ENCODE results near the gene FAM83F.

FAM83F gene

GRCh38 chr22:39995393-39996252 is 869 bp downstream of the FAM83F start:
- peak; percentile 62 for DNase-seq

DNA sequence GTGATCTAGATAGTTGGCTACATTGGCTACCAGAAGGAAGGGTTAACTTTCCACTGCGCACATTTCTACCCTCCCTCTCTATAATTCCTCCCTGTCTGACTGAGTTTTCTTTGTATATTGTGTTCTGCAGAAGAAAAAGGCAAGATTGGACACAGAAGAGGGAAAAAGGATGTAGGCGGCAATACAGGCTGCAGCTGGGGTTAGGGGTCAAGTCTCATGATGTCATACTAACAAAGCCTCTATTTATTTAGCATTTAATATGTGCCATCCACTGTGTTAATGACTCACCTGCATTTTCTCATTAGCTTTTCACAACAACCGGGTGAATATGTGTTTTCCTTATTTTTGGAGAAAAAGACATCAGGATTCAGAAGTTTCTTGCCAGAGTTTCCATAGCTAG is 2.0 kb downstream of the FAM83F start:
- peak; percentile 70 for DNase-seq

DNA sequence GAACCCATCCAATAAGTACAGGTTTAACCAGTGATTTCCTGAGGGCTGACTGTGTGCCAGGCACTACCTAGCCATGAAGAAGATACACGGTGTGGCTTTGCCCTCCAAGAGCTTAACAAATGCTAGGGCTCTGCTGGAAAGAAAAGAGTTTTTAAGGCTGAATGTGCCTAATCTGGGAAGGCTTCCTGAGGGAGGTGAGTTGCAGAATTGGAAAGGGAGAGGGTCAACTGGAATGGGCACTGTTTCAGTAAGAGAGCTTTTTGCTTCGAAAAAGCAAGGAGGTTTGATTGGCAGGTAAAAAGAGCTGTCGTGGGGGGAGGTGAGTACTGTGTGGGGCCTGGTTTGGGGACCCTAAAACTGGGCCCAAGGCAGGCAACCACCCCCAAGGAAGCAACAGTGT is 2.7 kb downstream of the FAM83F start:
- no peak for DNase-seq

DNA sequence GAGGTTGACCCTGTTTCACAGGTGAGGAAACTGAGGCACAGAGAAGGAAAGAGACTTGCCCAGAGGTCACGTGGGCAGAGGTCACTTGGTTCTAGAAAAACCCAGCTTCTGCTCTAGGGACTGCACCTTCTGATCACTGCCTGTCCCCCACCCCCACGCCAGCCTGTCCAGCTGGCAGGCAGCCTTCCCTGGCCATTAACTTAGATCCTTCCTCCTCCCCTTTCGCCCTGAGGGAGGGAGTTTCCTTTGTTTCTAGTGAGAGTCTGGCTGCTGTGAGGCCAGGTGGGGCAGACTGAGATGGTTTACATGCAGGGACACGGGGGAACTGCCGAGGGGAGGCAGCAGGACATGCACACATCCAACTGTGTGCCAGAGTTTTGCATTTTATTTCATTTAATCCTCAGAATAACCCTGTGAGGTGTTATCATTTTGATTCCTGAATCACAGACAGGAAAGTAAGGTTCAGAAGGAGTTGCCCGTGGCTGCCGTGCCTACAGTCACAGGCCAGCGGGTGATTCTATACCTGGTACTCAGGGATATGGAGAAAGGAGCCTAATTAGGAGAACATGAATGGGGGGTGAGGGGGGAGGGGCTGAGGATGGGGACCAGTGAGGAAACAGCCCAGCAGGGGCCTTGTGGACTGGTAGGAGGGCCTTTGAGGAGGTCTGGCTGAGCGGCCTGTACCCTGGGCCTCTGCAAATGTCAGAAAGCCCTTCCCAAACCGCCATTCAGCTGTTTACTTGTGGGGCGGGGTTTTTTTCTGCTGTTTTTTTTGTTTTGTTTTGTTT is 3.4 kb downstream of the FAM83F start:
- peak; percentile 80 for DNase-seq

- DNase-seq: peak; percentile 49
Measured at GRCh38 chr22:39999144-39999757, 4.5 kb downstream of the FAM83F start.

- DNase-seq: no peak
Measured at GRCh38 chr22:40000171-40000570, 5.4 kb downstream of the FAM83F start.

- DNase-seq: no peak
Measured at GRCh38 chr22:40001106-40001505, 6.4 kb downstream of the FAM83F start.

DNA sequence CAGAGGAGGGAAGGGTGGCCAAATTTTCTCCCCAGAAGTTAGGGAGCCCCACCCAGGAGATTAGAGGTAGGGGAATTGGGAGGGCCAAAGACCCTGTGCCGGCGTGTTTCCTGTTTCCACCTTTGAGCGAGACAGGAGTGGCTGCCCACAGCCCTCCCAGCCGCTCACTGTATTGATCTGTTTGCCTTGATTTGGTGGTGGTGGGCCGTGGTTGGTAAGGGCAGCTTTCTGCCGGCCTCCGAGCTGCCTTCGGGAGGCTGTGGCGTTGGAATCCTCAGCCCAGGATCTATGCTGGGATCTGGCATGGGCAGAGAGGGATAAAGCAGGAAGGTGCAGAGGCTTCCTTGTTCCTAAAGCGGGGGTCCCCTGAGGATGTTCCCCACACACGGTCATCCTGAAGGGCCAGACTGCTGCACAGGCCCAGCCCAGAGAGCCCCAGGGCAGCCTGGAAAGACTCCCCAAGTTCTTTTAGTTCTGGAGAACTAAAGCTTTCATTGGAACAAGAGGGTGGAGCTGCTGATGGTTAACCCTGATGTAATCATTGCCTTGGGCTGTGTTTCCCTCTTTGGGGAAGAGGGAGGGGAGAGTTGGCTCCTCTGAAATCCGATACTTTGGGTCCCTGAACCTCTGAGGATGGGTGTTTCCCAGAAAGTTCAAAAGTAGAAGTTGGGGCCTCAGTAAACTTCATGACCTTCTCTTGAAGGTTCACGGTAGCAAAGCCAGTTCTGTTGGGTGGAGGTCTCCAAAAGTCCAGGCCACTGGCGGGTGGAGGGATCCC is 7.2 kb downstream of the FAM83F start:
- DNase-seq: no peak

- peak; percentile 43 for DNase-seq
Measured at GRCh38 chr22:40002935-40003715, 8.4 kb downstream of the FAM83F start.

GRCh38 chr22:40004836-40005235 is 10.1 kb downstream of the FAM83F start:
- no peak for DNase-seq

DNA sequence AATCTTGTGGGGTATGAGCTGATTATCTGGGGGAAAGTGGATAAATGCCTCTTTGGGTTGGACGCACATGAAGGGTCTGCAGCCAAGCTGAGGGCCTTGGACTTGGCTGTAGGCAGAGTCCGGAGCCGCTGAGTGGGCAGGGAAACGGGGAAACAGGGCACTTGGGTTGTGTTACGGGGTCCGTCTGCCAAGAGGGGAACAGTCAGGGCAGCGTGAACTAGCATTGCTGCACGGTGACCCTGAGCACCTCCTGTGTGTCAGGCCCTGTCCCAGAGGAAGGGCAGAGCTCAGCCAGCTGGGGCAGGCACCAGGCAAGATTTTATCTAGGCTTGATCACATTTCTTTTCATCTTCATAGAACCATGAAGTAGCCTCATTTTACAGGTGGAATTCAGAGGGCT is 11.9 kb downstream of the FAM83F start:
- DNase-seq: peak; percentile 34

DNA sequence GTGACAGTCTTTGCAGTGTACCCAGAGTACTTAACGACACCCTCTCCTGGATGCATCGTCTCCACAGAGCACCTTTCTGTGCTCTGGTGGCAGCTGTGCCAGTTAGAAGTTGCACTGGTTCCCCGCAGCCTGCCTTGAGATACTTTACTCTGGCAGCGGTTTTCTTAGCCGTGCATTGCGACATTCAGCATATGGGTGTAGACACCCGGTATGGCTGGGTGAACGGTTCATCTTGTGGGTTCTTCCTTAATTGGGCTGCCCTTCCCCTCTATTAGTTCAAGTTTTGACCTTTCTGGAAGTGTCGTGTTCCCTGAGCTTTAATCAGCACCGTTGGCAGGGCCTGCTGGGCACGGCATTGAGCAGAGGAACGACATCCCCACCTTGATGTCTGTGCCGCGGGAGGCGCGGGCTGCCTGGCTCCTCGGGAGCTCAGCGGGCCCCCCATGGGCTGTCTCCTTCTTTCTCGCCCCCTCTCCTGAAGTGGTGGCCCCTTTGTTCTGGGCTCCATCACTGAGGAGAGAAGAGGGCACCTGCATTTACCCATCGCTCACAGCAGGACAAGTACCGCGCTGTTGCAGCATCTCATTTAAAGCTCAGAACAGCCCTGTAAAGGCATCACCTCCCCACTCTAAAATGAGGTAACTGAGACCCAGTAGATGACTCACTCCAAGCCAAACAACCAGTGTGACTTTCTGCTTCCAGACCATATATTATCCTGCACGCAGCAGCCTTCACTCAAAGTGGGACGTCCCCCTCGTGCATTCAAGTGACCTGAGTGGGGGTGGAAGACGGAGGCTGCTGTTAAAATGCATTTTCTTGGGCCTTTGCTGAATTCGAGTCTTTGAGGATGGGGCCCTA is 13.3 kb downstream of the FAM83F start:
- DNase-seq: peak; percentile 24

- DNase-seq: no peak
Measured at GRCh38 chr22:40008726-40009291, 14.1 kb downstream of the FAM83F start.

- no peak for DNase-seq
Measured at GRCh38 chr22:40009292-40009774, 14.6 kb downstream of the FAM83F start.

- DNase-seq: no peak
Measured at GRCh38 chr22:40009951-40010671, 15.4 kb downstream of the FAM83F start.

DNA sequence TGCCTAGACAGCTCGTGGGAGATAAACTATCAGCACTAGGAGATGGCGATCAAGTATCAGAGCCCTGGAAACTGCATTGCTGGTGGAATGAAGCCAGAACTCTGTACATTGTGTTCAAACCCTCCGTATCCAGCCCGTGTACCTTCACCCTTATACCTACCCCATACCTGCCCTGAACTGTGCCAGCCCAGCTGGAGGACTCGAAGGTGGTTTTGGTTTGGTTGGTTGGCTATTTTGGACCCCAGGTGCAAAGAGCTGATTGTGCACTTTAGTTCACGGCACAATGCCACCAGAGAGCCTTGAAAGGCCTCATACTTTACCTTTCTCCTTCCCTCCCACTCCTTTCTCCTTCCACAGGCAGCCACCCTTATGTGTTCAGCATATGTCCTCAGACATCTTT is 16.0 kb downstream of the FAM83F start:
- DNase-seq: no peak

DNA sequence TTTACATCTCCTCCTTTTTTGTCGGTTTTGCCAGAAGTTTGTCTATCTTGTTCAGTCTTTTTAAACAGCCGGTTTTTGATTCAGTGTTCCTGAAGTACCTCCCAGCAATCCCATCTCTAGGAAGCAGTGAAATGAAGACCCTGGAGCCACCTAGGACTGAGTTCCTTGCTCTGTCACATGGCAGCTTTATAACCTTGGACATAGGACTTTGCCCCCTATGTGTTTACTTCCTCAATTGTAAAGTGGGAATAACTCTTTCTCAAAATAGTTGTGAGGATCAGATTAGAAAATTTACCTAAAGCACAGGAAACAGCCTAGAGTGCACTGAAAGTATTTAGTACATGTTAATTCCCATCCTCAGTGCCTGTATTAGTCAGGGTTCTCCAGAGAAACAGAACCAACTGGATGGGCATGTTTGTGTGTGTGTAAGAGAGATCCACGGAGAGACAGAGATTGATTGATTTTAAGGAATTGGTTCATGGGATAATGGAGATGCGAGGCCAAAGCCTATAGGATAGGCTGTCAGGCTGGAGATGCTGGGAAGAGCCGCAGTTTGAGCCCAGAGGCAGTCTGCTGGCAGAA is 20.0 kb downstream of the FAM83F start:
- no peak for DNase-seq

DNA sequence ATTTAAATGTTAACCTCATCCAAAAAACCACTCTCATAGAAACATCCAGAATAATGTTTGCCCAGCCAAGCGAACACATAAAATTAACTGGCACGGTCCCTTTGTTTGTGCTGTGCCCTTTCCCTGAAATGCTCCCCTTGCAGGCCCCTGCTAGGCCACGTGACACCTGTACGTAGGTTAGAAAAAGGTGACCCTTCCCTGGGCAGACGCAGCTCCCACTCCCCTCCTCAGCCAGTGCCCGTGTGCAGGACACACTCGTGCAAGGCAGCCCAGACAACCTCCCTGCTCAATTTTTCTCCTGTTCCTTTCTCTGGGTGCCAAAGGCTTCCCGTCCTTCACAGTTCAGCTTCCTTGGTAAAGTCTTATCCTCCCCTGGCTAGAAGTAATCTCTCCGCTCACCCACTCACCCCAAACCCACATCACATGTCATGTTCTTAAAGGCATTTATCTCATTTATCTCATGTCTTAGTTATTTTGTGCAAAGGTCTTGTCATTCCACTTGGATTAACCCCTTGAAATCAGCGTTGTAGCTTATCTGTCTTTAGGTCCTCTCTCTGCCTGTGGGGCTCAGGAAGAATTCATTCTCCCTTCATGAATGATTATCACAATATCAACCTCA is 20.7 kb downstream of the FAM83F start:
- no peak for DNase-seq

DNA sequence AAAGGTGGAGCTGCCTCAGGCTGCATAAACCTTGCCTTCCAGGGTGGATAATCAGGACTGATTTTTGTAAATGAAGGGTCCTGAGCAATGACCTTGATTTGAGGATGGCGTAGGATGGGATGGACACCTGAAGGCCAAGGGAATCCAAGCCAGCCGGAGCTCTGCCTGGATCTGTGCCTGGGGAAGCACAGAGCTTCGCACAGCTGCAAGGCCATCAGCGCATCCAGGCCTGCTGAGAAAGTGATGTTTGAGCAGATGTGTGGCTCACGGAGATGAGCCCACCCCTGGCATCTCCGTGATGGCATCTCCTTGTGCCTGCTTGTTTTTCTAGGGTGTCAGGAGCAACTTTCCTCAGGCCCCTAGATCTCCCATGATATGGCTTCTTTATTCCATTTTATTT is 23.3 kb downstream of the FAM83F start:
- no peak for DNase-seq
